Kidney (tissue), 14 donors: ENCODE measurements around the gene FBXO11. TPM values are rescaled to one million over a fixed set of nuclear protein-coding genes. Genes with fewer than 3 reads are reported as not detected.

Experiments used
- DNase-seq, 5 donors: peaks; one replicate each; pipeline ENCODE4 v3.0.0-alpha.2; 2013 to 2020
- FAIRE-seq: peaks from 2 replicates; lab custom pipeline; 2012; peaks lifted over from hg19 to GRCh38; lab: Jason Lieb, UNC
- H3K27ac ChIP-seq, 2 donors: one replicate each; pipeline ENCODE4 v1.7.0; 2013; ENCODE audit warnings: low read depth in 2 of 2, low read length in 2 of 2, inconsistent platforms in 1 of 2
- H3K27me3 ChIP-seq: one replicate; pipeline ENCODE4 v1.7.1; 2013; ENCODE audit warnings: low read length, inconsistent platforms; ENCODE audit not compliant: control insufficient read depth, insufficient read depth
- H3K36me3 ChIP-seq, 3 donors: one replicate each; pipeline versions ENCODE4 v1.7.0 to v1.7.1; 2013; ENCODE audit warnings: low read length in 3 of 3, control low read depth in 1 of 3, inconsistent platforms in 1 of 3; ENCODE audit not compliant: insufficient read depth in 3 of 3, control insufficient read depth in 2 of 3
- H3K4me1 ChIP-seq, 3 donors: one replicate each; pipeline versions ENCODE4 v1.7.0 to v1.7.1; 2013; ENCODE audit warnings: low read length in 3 of 3, inconsistent platforms in 1 of 3, low read depth in 1 of 3; ENCODE audit not compliant: control insufficient read depth in 2 of 3, insufficient read depth in 2 of 3
- H3K4me3 ChIP-seq, 3 donors: one replicate each; pipeline versions ENCODE4 v1.7.0 to v1.8.1; 2013; ENCODE audit warnings: low read length in 3 of 3, control low read depth in 1 of 3, inconsistent platforms in 1 of 3
- H3K9ac ChIP-seq, 3 donors: one replicate each; pipeline versions ENCODE4 v1.7.0 to v1.7.1; 2013; ENCODE audit warnings: low read length in 3 of 3, control low read depth in 1 of 3, inconsistent platforms in 1 of 3
- H3K9me3 ChIP-seq, 3 donors: one replicate each; pipeline versions ENCODE4 v1.7.0 to v1.7.1; 2013; ENCODE audit warnings: low read length in 3 of 3, control low read depth in 1 of 3, inconsistent platforms in 1 of 3; ENCODE audit not compliant: control insufficient read depth in 2 of 3, insufficient read depth in 1 of 3
- intact Hi-C: fragments of 100-400 bp; cut with DNase I; formaldehyde crosslinking; loops from one replicate; pipeline ENCODE4 v1.11.1; 2022
- polyA plus RNA-seq: library from polyadenylated mRNA; stranded (reverse); fragments of 350-450 nt; fragmentation: Illumina TruSeq; extraction: RNeasy Lipid Tissue Mini Kit (QIAGEN cat#74804); gene quantifications from one replicate; pipeline ENCODE4 v1.2.3, GENCODE V29; 2014; ENCODE audit warnings: low read depth, low replicate concordance; ENCODE audit not compliant: insufficient read depth
- total RNA-seq: library from RNA; stranded (reverse); fragmentation: NEBNext Ultra II Directional; extraction: Animal tissue kit (Norgen Biotek cat#: 25700); gene quantifications from one replicate; pipeline ENCODE4 v1.2.1, GENCODE V29; 2021
- TF ChIP-seq, protein P1 (sequence below): IDR thresholded peaks from 3 replicates; pipeline ENCODE4 v1.5.1; 2012; ENCODE audit warnings: mild to moderate bottlenecking, moderate library complexity, borderline replicate concordance; ENCODE audit not compliant: insufficient read depth; ENCODE audit errors: extremely low read depth
- donor health status: control.
- donor health status: control.
- donor health status: control.
- donor health status: control.
- donor health status: control.
- donor health status: DM: yes; HTN: yes; CAD: no.
- donor health status: Normal renal cell carcinoma (clear cell type).

Gene FBXO11
- total and polyA plus RNA-seq, 2 donors from 2014 or later: 21.9 to 68.7 TPM

DNA sequence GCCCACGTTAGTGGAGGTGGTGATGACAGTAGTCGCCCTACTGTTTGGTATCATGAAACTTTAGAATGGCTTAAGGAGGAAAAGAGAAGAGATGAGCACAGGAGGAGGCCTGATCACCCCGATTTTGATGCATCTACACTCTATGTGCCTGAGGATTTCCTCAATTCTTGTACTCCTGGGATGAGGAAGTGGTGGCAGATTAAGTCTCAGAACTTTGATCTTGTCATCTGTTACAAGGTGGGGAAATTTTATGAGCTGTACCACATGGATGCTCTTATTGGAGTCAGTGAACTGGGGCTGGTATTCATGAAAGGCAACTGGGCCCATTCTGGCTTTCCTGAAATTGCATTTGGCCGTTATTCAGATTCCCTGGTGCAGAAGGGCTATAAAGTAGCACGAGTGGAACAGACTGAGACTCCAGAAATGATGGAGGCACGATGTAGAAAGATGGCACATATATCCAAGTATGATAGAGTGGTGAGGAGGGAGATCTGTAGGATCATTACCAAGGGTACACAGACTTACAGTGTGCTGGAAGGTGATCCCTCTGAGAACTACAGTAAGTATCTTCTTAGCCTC, 107.2 kb downstream of the FBXO11 start:
- intact Hi-C loops: no loop called here
- peaks cover 0 to 6% (median 2%) of the 10 kb centered on the region in 3 donors for H3K9me3 ChIP-seq

DNA sequence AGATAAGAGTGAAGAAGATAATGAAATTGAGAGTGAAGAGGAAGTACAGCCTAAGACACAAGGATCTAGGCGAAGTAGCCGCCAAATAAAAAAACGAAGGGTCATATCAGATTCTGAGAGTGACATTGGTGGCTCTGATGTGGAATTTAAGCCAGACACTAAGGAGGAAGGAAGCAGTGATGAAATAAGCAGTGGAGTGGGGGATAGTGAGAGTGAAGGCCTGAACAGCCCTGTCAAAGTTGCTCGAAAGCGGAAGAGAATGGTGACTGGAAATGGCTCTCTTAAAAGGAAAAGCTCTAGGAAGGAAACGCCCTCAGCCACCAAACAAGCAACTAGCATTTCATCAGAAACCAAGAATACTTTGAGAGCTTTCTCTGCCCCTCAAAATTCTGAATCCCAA, 107.7 kb downstream of the FBXO11 start:
- Histone ChIP-seq H3K27me3 (no peaks in the 10 kb centered on the region), H3K4me1 (no peaks in the 10 kb centered on the region), H3K27ac (no peak overlapping the region), H3K9me3 (peaks cover 0 to 5% (median 2%) of the 10 kb centered on the region in 3 donors), H3K4me3 (no peak overlapping the region), H3K36me3 (peaks cover 34 to 43% (median 40%) of the 10 kb centered on the region in 3 donors), H3K9ac (no peak overlapping the region)
- no peak for FAIRE-seq
- intact Hi-C loops: no loop called here
- TF ChIP-seq, protein P1, sequence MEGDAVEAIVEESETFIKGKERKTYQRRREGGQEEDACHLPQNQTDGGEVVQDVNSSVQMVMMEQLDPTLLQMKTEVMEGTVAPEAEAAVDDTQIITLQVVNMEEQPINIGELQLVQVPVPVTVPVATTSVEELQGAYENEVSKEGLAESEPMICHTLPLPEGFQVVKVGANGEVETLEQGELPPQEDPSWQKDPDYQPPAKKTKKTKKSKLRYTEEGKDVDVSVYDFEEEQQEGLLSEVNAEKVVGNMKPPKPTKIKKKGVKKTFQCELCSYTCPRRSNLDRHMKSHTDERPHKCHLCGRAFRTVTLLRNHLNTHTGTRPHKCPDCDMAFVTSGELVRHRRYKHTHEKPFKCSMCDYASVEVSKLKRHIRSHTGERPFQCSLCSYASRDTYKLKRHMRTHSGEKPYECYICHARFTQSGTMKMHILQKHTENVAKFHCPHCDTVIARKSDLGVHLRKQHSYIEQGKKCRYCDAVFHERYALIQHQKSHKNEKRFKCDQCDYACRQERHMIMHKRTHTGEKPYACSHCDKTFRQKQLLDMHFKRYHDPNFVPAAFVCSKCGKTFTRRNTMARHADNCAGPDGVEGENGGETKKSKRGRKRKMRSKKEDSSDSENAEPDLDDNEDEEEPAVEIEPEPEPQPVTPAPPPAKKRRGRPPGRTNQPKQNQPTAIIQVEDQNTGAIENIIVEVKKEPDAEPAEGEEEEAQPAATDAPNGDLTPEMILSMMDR: no peak
- no peak for DNase-seq

More for the DNA sequence above, 107.2 kb downstream of the FBXO11 start:
- Histone ChIP-seq H3K9ac (no peak overlapping the region), H3K27ac (no peak overlapping the region), H3K36me3 (peaks cover 36 to 48% (median 42%) of the 10 kb centered on the region in 3 donors), H3K4me3 (no peak overlapping the region), H3K4me1 (no peaks in the 10 kb centered on the region), H3K27me3 (no peaks in the 10 kb centered on the region)
- DNase-seq (no peak), FAIRE-seq (no peak)
- TF ChIP-seq, protein P1: no peak

DNA sequence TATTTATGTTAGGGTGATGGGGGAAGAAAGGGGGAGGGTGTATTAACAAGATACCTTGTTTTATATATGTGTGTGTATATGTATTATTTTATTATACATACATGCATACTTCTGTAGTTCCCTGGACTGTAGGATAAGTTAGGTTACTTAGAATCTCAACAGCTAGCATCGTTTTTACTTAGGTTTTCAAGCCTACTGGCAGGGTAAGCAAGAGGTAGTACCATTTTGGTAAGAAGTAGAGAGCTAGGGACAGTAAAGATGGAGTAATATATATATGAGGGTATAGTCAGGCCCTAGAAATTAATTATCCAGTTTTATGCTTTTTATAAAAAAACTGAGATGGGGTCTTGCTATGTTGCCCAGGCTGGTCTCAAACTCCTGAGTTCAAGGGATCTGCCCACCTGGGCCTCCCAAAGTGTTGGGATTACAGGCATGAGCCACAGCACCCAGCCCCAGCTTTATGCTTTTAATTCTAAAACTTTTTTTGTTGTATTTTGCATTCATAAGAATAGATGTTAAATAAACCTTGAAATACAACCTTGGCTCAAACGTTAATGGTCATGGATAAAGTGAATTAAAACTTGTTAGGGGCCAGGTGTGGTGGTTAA, 110.1 kb downstream of the FBXO11 start:
- Histone ChIP-seq H3K27me3 (no peaks in the 10 kb centered on the region), H3K4me1 (no peaks in the 10 kb centered on the region), H3K9me3 (no peaks in the 10 kb centered on the region), H3K27ac (no peak overlapping the region), H3K4me3 (no peak overlapping the region), H3K36me3 (peaks cover 24 to 37% (median 26%) of the 10 kb centered on the region in 3 donors), H3K9ac (no peak overlapping the region)
- intact Hi-C loops: no loop called here
- no peak for DNase-seq
- TF ChIP-seq, protein P1: no peak
- FAIRE-seq: no peak
